T-helper 2 cell treated with Interferon-gamma antibody and Interleukin-4, amounts not matched to agents 5 μg/mL and 100 μg/mL, for 36 hours (primary cell): ENCODE measurements around the gene DNAJC30.
A peak's percentile ranks its signal among the peaks of the same experiment; 100 is the strongest.
"Not testable (repeated sequence)": the region's sequence is repeated elsewhere in the genome, so short reads cannot be mapped to it uniquely, and the experiment has no call there.

ENCODE experiments used
- DNase-seq: peaks from one replicate; pipeline ENCODE4 v3.0.0; 2021; ENCODE audit warnings: low spot score
- H3K27ac Mint-ChIP-seq: one replicate; pipeline ENCODE4 v1.8.0; 2021; ENCODE audit warnings: mild to moderate bottlenecking, mixed read lengths
- H3K27me3 Mint-ChIP-seq: one replicate; pipeline ENCODE4 v1.8.0; 2021; ENCODE audit warnings: low read depth, mixed read lengths
- H3K36me3 Mint-ChIP-seq: one replicate; pipeline ENCODE4 v1.8.0; 2021; ENCODE audit warnings: low read depth, mixed read lengths
- H3K4me1 Mint-ChIP-seq: one replicate; pipeline ENCODE4 v1.8.0; 2021; ENCODE audit warnings: low read depth, mixed read lengths
- H3K4me3 Mint-ChIP-seq: one replicate; pipeline ENCODE4 v1.8.0; 2022; ENCODE audit warnings: mild to moderate bottlenecking, moderate library complexity, mixed read lengths
- H3K9me3 Mint-ChIP-seq: one replicate; pipeline ENCODE4 v1.8.0; 2021; ENCODE audit warnings: mixed read lengths

DNAJC30 gene

DNA sequence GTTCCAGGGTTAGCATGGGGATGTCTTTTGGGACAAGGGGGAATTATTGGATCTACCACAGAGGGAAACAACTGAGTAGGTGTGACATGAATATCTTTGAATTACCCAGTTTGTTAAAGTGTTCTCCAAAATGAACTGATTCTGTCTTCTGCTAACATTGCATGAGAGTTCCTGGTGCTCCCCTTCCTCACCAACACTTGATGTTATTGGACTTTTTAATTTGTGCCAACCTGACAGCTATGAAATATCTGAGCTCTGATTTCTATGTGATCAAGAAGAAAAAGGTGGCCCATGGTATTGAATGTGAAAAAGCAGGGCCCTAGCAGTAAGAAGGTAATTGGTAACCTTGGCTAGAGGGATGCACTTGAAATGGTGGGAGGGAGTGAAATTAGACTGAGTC lies 20.2 kb downstream of the DNAJC30 start:
- H3K27me3 Mint-ChIP-seq, result peaks cover 29% of the 10 kb centered on the region
- H3K4me1 Mint-ChIP-seq, result peaks cover 3% of the 10 kb centered on the region
- peaks cover 7% of the 10 kb centered on the region for H3K9me3 Mint-ChIP-seq
- no peak overlapping the region for H3K4me3 Mint-ChIP-seq
- H3K27ac Mint-ChIP-seq, result no peak overlapping the region
- DNase-seq, result no peak
- peaks cover 2% of the 10 kb centered on the region for H3K36me3 Mint-ChIP-seq

DNA sequence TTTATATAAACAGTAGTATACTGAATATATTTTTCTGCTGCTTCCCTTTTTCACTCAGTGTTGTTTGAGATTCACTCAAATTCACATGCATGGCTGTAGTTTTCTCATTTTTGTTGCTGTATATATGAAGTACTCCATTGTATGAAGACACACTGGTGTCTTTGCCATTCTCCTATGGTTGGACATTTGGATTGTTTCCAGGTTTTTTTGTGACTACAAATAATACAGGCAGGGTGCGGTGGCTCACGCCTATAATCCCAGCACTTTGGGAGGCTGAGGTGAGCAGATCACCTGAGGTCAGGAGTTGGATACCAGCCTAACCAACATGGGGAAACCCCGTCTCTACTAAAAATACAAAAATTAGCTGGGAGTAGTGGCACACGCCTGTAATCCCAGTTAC lies 22.7 kb downstream of the DNAJC30 start:
- peaks cover 19% of the 10 kb centered on the region for H3K27me3 Mint-ChIP-seq
- not testable (repeated sequence) for H3K9me3 Mint-ChIP-seq, H3K36me3 Mint-ChIP-seq, H3K4me3 Mint-ChIP-seq, H3K4me1 Mint-ChIP-seq, DNase-seq, H3K27ac Mint-ChIP-seq

DNA sequence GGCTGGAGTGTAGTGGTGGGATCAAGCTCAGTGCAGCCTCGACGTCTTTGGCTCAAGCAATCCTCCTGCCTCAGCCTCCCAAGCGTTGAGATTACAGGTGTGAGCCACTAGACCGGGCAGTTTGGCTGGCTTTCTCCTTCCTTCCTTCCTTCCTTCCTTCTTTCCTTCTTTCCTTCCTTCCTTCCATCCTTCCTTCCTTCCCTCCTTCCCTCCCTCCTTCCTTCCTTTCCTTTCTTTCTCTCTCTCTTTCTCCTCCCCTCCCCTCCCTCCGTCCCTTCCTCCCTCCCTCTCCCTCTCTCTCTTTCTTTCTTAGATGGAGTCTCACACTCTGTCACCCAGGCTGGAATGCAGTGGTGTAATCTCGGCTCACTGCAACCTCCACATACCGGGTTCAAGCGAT lies 23.3 kb downstream of the DNAJC30 start:
- Mint-ChIP-seq H3K4me1 (peaks cover 2% of the 10 kb centered on the region), H3K27me3 (peaks cover 17% of the 10 kb centered on the region), H3K9me3 (peaks cover 7% of the 10 kb centered on the region), H3K27ac (no peak overlapping the region), H3K4me3 (no peak overlapping the region), H3K36me3 (peaks cover 2% of the 10 kb centered on the region)
- DNase-seq, result no peak

DNA sequence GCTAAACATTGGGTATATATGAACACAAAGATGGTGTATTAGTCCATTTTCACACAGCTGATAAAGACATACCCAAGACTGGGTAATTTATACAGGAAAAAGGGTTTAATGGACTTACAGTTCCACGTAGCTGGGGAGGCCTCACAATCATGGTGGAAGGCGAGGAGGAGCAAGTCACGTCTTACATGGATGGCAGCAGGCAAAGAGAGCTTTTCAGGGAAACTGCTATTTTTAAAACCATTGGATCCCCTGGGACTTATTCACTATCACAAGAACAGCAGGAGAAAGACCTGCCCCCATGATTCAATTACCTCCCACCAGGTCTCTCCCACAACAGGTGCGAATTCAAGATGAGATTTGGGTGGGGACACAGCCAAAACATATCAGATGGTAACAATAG lies 27.9 kb downstream of the DNAJC30 start:
- peaks cover 13% of the 10 kb centered on the region for H3K27me3 Mint-ChIP-seq
- H3K4me3 Mint-ChIP-seq, H3K27ac Mint-ChIP-seq, H3K9me3 Mint-ChIP-seq, H3K4me1 Mint-ChIP-seq, DNase-seq, H3K36me3 Mint-ChIP-seq: not testable (repeated sequence)

DNA sequence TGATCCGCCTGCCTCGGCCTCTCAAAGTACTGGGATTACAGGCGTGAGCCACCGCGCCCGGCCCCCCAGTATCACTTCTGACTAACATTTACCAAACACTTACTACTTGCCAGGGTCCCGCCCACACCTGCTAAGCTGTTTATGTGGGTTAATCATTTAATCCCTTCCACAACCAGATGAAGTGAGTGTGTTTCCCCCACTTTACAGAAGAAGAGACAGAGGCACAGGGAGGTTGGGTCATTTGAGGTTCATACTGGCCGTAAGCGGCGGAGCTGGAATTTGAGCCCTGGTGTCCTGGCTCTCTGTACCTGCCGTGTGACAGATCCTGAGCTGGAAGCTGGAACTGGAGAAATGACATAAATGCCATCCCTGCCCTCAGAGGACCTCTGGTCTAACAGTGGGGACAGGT lies 30.7 kb downstream of the DNAJC30 start:
- Mint-ChIP-seq H3K4me3 (no peak overlapping the region), H3K36me3 (no peaks in the 10 kb centered on the region), H3K9me3 (no peaks in the 10 kb centered on the region), H3K27me3 (peaks cover 33% of the 10 kb centered on the region), H3K27ac (no peak overlapping the region), H3K4me1 (peaks cover 5% of the 10 kb centered on the region)
- no peak for DNase-seq

DNA sequence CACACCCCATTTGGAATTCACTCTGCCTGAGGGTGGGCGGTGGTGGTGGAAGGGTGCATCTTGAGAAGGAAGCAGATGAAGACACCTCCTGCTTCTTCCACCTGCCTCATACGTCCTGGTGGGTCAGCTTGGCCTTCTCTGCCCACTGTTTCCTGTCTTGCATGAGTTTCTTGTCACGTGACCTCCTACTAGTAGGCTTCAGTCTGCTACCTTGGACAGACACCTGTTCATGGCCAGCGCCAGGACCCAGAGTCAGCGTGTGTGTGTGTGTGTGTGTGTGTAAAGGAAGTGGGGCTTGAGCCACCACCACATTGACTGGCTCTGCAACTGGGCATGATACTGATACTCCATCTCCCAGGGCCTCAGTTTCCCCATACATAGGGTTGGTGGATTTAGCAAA lies 32.7 kb downstream of the DNAJC30 start:
- H3K36me3 Mint-ChIP-seq, result no peaks in the 10 kb centered on the region
- no peaks in the 10 kb centered on the region for H3K9me3 Mint-ChIP-seq
- no peak overlapping the region for H3K4me3 Mint-ChIP-seq
- no peak overlapping the region for H3K27ac Mint-ChIP-seq
- H3K27me3 Mint-ChIP-seq, result peaks cover 51% of the 10 kb centered on the region
- no peak for DNase-seq
- peaks cover 5% of the 10 kb centered on the region for H3K4me1 Mint-ChIP-seq

DNA sequence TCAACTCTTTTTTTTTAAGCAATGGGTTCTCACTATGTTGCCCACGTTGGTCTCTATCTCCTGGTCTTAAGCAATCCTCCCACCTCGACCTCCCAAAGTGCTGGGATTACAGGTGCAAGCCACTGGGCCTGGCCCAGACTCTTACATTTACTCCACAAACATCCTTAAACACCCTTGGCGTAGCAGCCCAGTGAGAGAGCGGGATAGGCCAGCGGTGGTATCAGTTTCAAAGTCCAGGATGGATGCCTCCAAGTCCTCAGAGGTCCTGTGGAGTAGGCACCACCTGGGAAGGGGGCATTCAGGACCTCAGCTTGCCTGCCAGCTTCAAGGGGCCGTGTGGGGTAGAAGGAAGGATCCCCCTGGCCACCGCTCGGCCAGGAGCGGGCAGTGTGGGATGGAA lies 33.7 kb downstream of the DNAJC30 start:
- Mint-ChIP-seq H3K27ac (no peak overlapping the region), H3K27me3 (peaks cover 53% of the 10 kb centered on the region), H3K9me3 (no peaks in the 10 kb centered on the region), H3K36me3 (no peaks in the 10 kb centered on the region), H3K4me1 (peaks cover 5% of the 10 kb centered on the region), H3K4me3 (no peak overlapping the region)
- DNase-seq, result no peak

DNA sequence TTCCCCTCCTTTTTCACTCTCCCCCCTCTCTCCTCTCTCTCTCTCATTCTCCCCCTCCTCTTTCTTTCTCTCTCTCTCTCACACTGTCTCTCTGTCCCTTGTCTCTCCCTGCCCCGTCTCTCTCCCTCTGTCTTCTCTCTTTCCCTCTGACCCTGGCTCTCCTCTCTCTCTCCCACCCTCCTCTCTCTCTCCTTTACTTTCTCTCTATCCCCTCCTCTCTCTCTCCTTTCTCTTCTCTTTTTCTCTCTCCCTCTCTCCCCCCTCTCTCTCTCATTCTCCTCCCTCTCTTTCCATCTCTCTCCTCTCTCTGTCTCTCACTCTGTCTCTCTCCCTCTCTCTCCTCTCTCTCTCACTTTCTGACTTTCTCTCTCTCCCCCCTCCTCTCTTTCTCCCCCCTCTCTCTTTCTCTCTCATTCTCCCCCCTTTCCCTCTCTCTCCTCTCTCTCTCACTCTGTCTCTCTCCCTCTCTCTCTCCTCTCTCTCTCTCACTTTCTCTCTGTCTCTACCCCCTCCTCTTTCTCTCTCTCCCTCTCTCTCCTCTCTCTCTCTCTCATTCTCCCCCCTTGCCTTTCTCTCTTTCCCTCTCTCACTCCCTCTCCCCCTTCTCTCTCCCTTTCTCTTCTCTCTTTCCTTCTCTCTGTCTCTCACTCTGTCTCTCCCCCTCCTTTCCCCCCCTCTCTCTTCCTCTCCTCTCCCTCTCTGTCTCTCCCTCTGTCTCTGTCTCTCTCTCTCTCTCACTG lies 34.5 kb downstream of the DNAJC30 start:
- Mint-ChIP-seq H3K27ac (no peak overlapping the region), H3K4me3 (peak overlapping the region; percentile 10)

DNA sequence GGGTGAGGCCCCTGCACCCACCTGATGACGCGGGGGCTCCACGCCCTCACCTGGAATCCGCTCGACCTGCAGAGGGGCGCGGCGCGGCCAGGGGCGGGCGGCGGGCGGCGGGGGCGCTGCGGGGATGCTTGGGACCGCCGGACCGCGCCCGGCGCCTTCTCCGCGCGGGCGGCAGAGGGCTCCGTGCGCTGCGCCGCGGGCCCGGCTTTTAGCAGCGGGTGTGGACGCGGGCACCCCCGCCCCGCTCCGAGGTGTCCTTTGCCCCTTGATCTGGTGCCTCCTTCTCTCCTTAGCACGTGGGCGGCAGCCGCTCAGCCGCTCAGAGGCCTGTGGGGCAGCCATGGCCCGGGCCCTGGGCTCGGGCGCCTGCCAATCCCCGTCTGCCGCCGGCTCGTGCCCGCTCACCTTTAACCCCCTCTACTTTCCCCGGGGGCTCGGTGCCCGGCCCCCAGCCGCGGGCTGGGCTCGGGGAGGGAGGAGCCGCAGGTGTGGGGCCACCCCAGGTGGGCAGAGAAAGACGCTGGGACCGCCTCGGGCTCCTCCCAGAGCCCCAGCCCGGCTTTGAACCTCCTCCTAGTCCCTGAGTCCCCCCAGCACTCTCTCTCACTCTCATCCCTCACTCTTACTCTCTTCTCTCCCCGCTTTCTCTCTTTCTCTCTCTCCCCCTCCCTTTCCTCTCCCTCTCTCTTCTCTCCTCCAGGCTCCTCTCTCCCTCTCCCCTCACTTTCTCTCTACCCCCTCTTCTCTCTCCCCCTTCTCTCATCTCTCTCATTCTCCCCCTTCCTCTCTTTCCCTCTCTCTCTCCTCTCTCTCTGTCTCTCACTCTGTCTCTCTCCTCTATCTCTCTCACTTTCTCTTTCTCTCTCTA lies 35.3 kb downstream of the DNAJC30 start:
- Mint-ChIP-seq H3K27ac (no peak overlapping the region), H3K4me3 (peak overlapping the region; percentile 10), H3K36me3 (no peaks in the 10 kb centered on the region), H3K9me3 (no peaks in the 10 kb centered on the region), H3K27me3 (peaks cover 54% of the 10 kb centered on the region), H3K4me1 (peaks cover 5% of the 10 kb centered on the region)
- DNase-seq, result peak; percentile 12

More for the DNA sequence above, 34.5 kb downstream of the DNAJC30 start:
- H3K9me3 Mint-ChIP-seq, result no peaks in the 10 kb centered on the region
- no peak for DNase-seq
- H3K4me1 Mint-ChIP-seq, result peaks cover 5% of the 10 kb centered on the region
- peaks cover 53% of the 10 kb centered on the region for H3K27me3 Mint-ChIP-seq
- no peaks in the 10 kb centered on the region for H3K36me3 Mint-ChIP-seq

DNA sequence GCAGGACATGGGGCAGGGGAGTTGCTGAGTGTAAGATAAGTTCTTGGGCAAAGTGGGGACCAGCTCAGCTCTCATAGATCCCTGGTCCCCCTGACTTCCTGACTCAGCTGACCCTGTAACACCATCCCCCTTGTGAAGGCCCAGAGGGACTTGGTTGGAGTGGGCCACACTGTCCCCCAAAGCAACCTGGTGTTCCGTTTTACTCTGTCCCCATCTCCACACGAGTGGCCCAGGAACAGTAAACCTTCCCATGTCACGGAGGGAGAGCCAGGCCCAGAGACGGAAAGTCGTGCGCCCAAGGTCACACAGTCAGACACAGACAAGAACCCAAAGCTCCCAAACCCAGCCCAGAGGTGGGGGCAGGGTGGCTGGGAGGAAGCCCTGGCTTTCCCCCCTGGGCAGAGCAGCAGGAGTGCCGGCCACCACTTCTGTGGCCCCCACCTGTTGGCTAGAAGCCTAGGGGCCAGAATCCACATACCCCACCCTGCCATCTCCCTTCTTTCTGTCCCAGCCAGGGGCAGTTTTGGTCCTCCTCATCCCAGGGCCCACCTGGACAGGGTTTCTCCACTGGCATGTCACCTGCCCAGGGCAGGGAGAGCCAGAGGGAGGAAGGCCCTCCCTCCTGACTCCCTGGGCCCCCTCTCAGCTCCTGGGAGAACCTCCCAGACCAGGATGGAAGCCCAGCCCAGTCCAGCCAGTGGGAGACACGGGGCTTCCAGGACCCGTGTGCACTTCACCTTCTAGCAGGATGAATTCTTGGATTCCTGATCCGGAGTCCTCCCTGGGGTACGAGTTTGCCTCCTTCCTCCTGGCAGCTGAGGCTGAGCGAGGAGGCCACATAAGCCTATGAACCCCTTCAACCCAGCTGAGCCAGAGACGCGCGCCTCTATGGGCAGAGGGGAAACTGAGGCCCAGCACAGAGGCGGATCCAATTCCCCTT lies 36.2 kb downstream of the DNAJC30 start:
- no peak for DNase-seq
- H3K27me3 Mint-ChIP-seq, result peaks cover 50% of the 10 kb centered on the region
- H3K36me3 Mint-ChIP-seq, result no peaks in the 10 kb centered on the region
- no peak overlapping the region for H3K4me3 Mint-ChIP-seq
- no peak overlapping the region for H3K27ac Mint-ChIP-seq
- no peaks in the 10 kb centered on the region for H3K9me3 Mint-ChIP-seq
- peaks cover 5% of the 10 kb centered on the region for H3K4me1 Mint-ChIP-seq

DNA sequence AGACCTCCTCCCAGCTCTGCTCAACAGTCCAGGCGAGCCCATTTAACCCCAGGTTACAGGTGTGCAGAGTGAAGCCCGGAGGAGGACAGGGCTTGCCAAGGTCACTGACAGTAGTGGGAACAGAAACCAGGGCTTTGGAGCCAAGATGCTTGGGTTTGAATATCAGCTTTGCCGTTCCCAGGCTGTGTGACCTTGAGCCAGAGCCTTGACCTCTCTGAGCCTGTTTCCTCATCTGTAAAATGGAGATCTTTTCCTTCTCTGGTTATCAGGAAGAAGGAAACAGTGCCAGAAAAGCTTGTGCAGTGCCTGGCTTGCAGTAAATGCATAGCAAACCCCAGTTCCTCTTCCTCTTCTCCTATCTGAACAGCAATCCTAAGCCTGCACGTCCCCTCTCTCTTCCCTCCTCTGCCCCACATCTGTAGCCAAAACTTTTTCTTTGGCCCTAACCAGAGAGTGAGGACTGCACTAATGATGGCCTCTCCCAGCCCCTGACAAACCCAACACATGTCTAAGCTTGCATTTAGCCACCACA lies 37.5 kb downstream of the DNAJC30 start:
- no peak overlapping the region for H3K4me3 Mint-ChIP-seq
- peaks cover 48% of the 10 kb centered on the region for H3K27me3 Mint-ChIP-seq
- no peak for DNase-seq
- H3K36me3 Mint-ChIP-seq, result no peaks in the 10 kb centered on the region
- H3K27ac Mint-ChIP-seq, result no peak overlapping the region
- peaks cover 3% of the 10 kb centered on the region for H3K9me3 Mint-ChIP-seq
- peaks cover 5% of the 10 kb centered on the region for H3K4me1 Mint-ChIP-seq

DNA sequence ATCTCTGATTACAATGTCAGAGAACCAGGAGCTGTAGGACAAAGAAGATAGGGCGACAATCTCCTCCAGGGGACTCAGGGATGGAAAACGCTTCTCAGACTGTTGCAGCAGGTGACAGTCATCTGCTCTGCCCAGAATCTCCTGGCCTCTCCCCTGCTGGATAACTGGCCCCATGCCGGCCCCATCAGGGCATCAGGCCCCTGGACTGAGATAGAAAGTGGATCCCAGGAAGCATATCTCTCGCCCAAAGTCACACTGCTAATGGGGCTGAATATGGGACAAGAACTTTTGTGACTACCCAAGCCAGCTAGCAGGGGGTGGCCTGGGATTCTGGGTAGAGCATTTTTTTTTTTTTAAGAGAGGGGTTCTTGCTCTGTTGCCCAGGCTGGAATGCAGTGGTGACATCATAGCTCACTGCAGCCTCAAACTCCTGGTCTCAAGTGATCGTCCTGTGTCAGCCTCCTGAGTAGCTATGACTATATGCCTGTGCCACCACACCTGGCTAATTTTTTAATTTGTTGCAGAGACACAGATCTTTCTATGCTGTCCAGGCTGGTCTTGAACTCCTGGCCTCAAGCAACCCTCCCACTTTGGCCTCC lies 38.5 kb downstream of the DNAJC30 start:
- peaks cover 3% of the 10 kb centered on the region for H3K9me3 Mint-ChIP-seq
- no peak overlapping the region for H3K4me3 Mint-ChIP-seq
- peaks cover 5% of the 10 kb centered on the region for H3K4me1 Mint-ChIP-seq
- H3K36me3 Mint-ChIP-seq, result no peaks in the 10 kb centered on the region
- no peak for DNase-seq
- no peak overlapping the region for H3K27ac Mint-ChIP-seq
- H3K27me3 Mint-ChIP-seq, result peaks cover 41% of the 10 kb centered on the region

DNA sequence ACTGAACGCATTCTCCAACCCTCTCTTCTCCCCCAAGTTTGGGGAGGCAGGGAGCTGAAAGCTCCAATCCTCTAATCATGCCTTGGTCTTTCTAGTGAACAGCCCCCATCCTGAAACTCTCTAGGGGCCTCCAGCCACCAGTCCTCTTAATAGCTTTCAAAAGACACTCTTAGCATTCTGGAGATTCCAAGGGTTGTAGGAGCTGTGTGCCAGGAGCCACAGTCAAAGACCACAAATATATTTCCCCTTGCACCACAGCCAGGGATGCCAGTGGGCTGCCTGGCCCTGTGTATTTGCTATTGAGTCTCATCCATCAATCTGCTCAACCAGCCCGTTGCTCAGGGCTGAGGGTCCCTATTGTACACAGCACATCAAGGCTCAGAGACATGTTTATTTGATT lies 40.4 kb downstream of the DNAJC30 start:
- DNase-seq, result no peak
- H3K4me3 Mint-ChIP-seq, result no peak overlapping the region
- H3K9me3 Mint-ChIP-seq, result peaks cover 3% of the 10 kb centered on the region
- H3K27me3 Mint-ChIP-seq, result peaks cover 23% of the 10 kb centered on the region
- H3K36me3 Mint-ChIP-seq, result no peaks in the 10 kb centered on the region
- no peaks in the 10 kb centered on the region for H3K4me1 Mint-ChIP-seq
- no peak overlapping the region for H3K27ac Mint-ChIP-seq
